ENCODE data around the gene POU5F1.

DNA sequence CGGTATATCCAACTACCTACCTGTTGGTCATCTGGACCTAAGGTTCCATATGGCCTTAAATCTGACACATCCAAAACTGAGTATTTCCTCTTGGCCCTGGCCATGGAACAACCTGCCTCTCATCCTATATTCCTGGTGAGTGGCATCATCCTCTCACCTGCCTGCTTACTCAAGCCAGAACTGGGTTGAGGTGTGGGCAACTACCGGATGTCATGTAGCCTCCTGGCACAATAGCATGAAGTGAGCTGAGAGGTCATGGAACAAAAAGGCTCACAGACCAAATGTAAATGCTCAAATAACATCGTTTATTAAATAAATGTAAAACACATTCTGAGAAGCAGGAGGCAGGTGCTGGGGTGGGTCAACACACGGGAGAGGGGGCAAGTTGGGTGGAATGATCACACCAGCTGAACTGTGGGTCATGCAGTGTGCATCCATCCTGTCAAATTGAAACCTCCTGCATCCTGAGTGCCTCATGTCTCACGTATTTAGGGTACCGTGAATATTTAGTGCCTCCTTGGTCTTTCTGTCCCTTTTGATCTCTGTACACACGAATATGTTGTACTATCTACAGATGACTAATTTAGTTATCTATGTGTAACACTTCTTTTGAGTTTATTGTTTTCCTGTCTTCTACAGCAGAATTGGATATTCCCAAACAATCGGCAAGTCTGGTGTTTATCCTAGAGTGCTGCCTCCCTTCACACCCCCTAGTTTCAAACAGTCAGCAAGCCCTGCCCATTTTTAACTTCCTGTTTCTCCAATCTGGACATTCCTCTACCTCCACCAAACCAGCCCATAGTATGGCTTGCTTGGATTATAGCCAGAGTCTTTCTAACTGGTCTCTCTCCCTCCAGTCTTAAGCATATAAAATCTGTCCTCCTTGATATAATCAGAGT, 7.9 kb upstream of the POU5F1 start:
- TF ChIP-seq CTCF (conservative IDR thresholded peaks at IDR 0.05; ENCODE audit: low read depth, low read length) (no peak), RFX5 (IDR thresholded peaks at IDR 0.05; ENCODE audit: low read depth, low read length) (no peak), POLR2A (IDR thresholded peaks at IDR 0.05; ENCODE audit: low read depth, low read length) (no peak)
